K562 (cell line): ENCODE data around the gene ZKSCAN3. TPM values are rescaled to one million over a fixed set of nuclear protein-coding genes. Genes with fewer than 3 reads are reported as not detected.

Experiments
- BRF1 ChIP-seq: IDR thresholded peaks from 3 replicates; pipeline ENCODE4 v1.6.1; 2011; ENCODE audit warnings: borderline replicate concordance, mild to moderate bottlenecking; ENCODE audit not compliant: insufficient read length; ENCODE audit errors: extremely low read depth
- CCNT2 ChIP-seq: IDR thresholded peaks from 2 replicates; pipeline ENCODE4 v1.6.1; 2011; ENCODE audit warnings: borderline replicate concordance, low read depth, mild to moderate bottlenecking, moderate library complexity, mixed read lengths, low read length; ENCODE audit not compliant: insufficient read length; ENCODE audit errors: extremely low read depth
- EGR1 ChIP-seq: fragments of 450-650 bp; conservative IDR thresholded peaks from 2 replicates; pipeline ENCODE4 v1.6.1; 2017; ENCODE audit warnings: mild to moderate bottlenecking
- ERF ChIP-seq: fragments of 450-650 bp; formaldehyde crosslinking; IDR thresholded peaks from 2 replicates; pipeline ENCODE4 v1.4.0; 2020; ENCODE audit warnings: mild to moderate bottlenecking, mixed read lengths
- FUS ChIP-seq: fragments of 200-400 bp; formaldehyde crosslinking; optimal IDR thresholded peaks from 2 replicates; pipeline ENCODE3; 2017; ENCODE audit warnings: low read depth, low read length
- ILK ChIP-seq: fragments of 450-650 bp; IDR thresholded peaks from 2 replicates; pipeline ENCODE4 v1.6.1; 2016; ENCODE audit warnings: missing genetic modification characterization, low read depth, mild to moderate bottlenecking, missing compliant biosample characterization, moderate library complexity, borderline replicate concordance
- POLR2G ChIP-seq: fragments of 200-400 bp; formaldehyde crosslinking; IDR thresholded peaks from 2 replicates; pipeline ENCODE4 v1.6.1; 2017; ENCODE audit warnings: low read depth, mild to moderate bottlenecking, antibody characterized with exemption, low read length, moderate library complexity
- PTTG1 ChIP-seq: fragments of 450-650 bp; IDR thresholded peaks from 2 replicates; pipeline ENCODE4 v1.6.1; 2016; ENCODE audit warnings: low read depth, mild to moderate bottlenecking, missing genetic modification characterization, missing compliant biosample characterization
- RBM39 ChIP-seq: fragments of 200-400 bp; formaldehyde crosslinking; optimal IDR thresholded peaks from 2 replicates; pipeline ENCODE3; 2018; ENCODE audit warnings: low read depth, low read length
- SETDB1 ChIP-seq: IDR thresholded peaks from one replicate; pipeline ENCODE4 v1.6.1; 2012; ENCODE audit warnings: low read length, control low read depth, inconsistent platforms
- STAT5B ChIP-seq: fragments of 250-450 bp; sonication (Bioruptor Pico); IDR thresholded peaks from 2 replicates; pipeline ENCODE4 v1.8.0; 2021; ENCODE audit warnings: mild to moderate bottlenecking, inconsistent platforms
- ZC3H4 ChIP-seq: sonication (generic); formaldehyde crosslinking; IDR thresholded peaks from 2 replicates; pipeline ENCODE4 v1.9.0; 2021; ENCODE audit warnings: missing genetic modification reagents, borderline replicate concordance
- ZNF143 ChIP-seq: sonication (generic); formaldehyde crosslinking; IDR thresholded peaks from 2 replicates; pipeline ENCODE4 v1.9.0; 2022; ENCODE audit warnings: mild to moderate bottlenecking, missing genetic modification reagents
- ZNF583 ChIP-seq: fragments of 250-450 bp; sonication (Bioruptor Pico); IDR thresholded peaks from 2 replicates; pipeline ENCODE4 v1.4.0; 2020
- ZNF717 ChIP-seq: fragments of 250-450 bp; sonication (Bioruptor Pico); IDR thresholded peaks from 2 replicates; pipeline ENCODE4 v1.5.0; 2021
- ZZZ3 ChIP-seq: fragments of 450-650 bp; IDR thresholded peaks from 2 replicates; pipeline ENCODE4 v1.6.1; 2016; ENCODE audit warnings: antibody characterized with exemption, mild to moderate bottlenecking, moderate library complexity
- polyA plus RNA-seq, 8 experiments: library from polyadenylated mRNA; depleted of rRNA in 4 of 8; stranded (reverse) in 5 of 8; unstranded in 3 of 8; fragments of >200 nt; fragmentation: Nextera tagmentation in 2 of 8; fragmentation: Illumina TruSeq in 1 of 8; extraction: Ambion mirVana in 2 of 8; extraction: Trizol in 1 of 8; gene quantifications; 2 replicates each; pipeline versions ENCODE4 v1.2.1 to v1.2.3, GENCODE V29; 2011 to 2014; ENCODE audit warnings: inconsistent platforms in 1 of 8, missing spikeins in 1 of 8
- total RNA-seq, 7 experiments: library from RNA; depleted of rRNA in 6 of 7; stranded (reverse); fragments of >200 nt in 6 of 7; fragmentation: Illumina TruSeq in 2 of 7; extraction: Trizol in 2 of 7; gene quantifications; 2 replicates each; pipeline versions ENCODE4 v1.2.1 to v1.2.3, GENCODE V29; 2011 to 2021; ENCODE audit warnings: low replicate concordance in 1 of 7
- TF ChIP-seq, protein P1 (sequence below), 2 experiments: fragments of 450-650 bp in 1 of 2; sonication (generic) in 1 of 2; formaldehyde crosslinking in 1 of 2; IDR thresholded peaks; 2 replicates each; pipeline versions ENCODE4 v1.7.1 to v1.9.0; 2016 to 2022; ENCODE audit warnings: inconsistent platforms in 1 of 2, mild to moderate bottlenecking in 1 of 2, missing genetic modification reagents in 1 of 2
- TF ChIP-seq, protein P2 (sequence below): sonication (generic); formaldehyde crosslinking; IDR thresholded peaks from 2 replicates; pipeline ENCODE4 v1.8.1; 2023; ENCODE audit warnings: mild to moderate bottlenecking, missing genetic modification reagents, moderate library complexity

Gene ZKSCAN3
- total and polyA plus RNA-seq, 9 of the 15 experiments (the other 6 are each of a cell fraction or from before 2014, with no cell fraction given) = 3.0 to 12.4 (median 10.2) TPM

DNA sequence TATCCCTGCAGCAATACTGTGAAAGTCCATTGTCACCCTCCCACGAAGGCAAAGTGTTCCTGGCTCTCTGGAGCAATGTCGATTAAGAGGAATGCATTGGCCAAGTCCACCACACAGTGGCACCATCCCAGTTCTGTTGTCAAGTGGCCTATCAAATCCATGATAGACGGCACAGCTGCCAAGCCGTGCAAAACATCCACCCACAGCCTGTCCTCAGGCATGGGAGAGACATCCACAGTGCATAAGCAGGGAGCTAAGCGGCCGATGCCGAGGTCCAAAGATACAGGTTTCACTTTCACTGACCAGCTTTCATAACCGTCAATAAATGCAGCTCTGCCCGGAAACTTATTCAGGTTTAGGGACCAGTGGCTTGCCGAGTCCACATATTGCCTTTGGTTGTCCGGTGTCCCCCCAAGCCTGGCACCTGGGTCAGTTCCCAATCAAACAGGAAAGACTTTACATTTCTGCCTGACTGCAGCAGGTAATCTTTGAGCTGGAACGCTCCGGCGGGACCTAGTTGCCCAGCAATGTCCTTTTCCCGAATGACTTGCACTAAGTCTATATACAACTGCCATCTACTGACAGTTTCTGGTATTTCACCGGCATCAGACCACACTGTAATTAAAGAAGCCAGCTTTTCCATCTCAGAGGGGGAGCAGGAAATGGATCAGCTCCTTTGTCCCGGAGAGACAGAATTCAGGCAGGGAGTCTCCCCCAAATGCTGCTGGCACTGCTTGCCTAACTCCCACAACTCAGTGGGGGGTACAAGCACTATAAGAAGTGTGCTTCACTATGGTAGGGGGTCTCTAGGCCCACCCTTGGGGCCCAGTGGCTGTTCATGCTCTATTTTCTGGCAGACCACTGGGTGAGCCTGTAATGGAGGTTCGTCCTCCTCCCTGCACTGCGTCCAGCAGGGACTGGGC is 6.3 kb downstream of the ZKSCAN3 start (continued):
- TF ChIP-seq, protein P1, sequence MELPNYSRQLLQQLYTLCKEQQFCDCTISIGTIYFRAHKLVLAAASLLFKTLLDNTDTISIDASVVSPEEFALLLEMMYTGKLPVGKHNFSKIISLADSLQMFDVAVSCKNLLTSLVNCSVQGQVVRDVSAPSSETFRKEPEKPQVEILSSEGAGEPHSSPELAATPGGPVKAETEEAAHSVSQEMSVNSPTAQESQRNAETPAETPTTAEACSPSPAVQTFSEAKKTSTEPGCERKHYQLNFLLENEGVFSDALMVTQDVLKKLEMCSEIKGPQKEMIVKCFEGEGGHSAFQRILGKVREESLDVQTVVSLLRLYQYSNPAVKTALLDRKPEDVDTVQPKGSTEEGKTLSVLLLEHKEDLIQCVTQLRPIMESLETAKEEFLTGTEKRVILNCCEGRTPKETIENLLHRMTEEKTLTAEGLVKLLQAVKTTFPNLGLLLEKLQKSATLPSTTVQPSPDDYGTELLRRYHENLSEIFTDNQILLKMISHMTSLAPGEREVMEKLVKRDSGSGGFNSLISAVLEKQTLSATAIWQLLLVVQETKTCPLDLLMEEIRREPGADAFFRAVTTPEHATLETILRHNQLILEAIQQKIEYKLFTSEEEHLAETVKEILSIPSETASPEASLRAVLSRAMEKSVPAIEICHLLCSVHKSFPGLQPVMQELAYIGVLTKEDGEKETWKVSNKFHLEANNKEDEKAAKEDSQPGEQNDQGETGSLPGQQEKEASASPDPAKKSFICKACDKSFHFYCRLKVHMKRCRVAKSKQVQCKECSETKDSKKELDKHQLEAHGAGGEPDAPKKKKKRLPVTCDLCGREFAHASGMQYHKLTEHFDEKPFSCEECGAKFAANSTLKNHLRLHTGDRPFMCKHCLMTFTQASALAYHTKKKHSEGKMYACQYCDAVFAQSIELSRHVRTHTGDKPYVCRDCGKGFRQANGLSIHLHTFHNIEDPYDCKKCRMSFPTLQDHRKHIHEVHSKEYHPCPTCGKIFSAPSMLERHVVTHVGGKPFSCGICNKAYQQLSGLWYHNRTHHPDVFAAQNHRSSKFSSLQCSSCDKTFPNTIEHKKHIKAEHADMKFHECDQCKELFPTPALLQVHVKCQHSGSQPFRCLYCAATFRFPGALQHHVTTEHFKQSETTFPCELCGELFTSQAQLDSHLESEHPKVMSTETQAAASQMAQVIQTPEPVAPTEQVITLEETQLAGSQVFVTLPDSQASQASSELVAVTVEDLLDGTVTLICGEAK (IDR thresholded peaks at IDR 0.05) = 0 out of 2 replicates have a peak, but pooled peaks have one; percentile 33
- TF ChIP-seq, protein P1 (CRISPR knock-in tag; IDR thresholded peaks at IDR 0.05) = no peak
- 0 out of 2 replicates have a peak, but pooled peaks have one; percentile 61 for TF ChIP-seq ERF (CRISPR knock-in tag)
- TF ChIP-seq ZC3H4 = 0 out of 2 replicates have a peak, but pooled peaks have one; percentile 68
- TF ChIP-seq SETDB1 = no peak
- TF ChIP-seq FUS = no peak
- TF ChIP-seq STAT5B (CRISPR knock-in tag) = no peak
- no peak for TF ChIP-seq POLR2G
- TF ChIP-seq ZNF583 (CRISPR knock-in tag) = no peak
- no peak for TF ChIP-seq BRF1
- no peak for TF ChIP-seq RBM39
- no peak for TF ChIP-seq ZZZ3
- no peak for TF ChIP-seq ZNF143 (CRISPR knock-in tag)
- TF ChIP-seq ILK = no peak
- TF ChIP-seq PTTG1 (tag) = no peak
- TF ChIP-seq, protein P2, sequence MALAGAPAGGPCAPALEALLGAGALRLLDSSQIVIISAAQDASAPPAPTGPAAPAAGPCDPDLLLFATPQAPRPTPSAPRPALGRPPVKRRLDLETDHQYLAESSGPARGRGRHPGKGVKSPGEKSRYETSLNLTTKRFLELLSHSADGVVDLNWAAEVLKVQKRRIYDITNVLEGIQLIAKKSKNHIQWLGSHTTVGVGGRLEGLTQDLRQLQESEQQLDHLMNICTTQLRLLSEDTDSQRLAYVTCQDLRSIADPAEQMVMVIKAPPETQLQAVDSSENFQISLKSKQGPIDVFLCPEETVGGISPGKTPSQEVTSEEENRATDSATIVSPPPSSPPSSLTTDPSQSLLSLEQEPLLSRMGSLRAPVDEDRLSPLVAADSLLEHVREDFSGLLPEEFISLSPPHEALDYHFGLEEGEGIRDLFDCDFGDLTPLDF (CRISPR knock-in tag) = no peak
- no peak for TF ChIP-seq CCNT2
- no peak for TF ChIP-seq EGR1
- TF ChIP-seq ZNF717 (CRISPR knock-in tag) = no peak
